NCI-H187 (cell line): ENCODE results near the gene WDR31.
A peak's percentile ranks its signal among the peaks of the same experiment; 100 is the strongest.
"Not testable (repeated sequence)": the region's sequence is repeated elsewhere in the genome, so short reads cannot be mapped to it uniquely, and the experiment has no call there.

Source experiments
- DNase-seq, 2 experiments: peaks; one replicate each; lab custom pipeline; 2025; lab: John Stamatoyannopoulos, UW

The WDR31 gene

DNA sequence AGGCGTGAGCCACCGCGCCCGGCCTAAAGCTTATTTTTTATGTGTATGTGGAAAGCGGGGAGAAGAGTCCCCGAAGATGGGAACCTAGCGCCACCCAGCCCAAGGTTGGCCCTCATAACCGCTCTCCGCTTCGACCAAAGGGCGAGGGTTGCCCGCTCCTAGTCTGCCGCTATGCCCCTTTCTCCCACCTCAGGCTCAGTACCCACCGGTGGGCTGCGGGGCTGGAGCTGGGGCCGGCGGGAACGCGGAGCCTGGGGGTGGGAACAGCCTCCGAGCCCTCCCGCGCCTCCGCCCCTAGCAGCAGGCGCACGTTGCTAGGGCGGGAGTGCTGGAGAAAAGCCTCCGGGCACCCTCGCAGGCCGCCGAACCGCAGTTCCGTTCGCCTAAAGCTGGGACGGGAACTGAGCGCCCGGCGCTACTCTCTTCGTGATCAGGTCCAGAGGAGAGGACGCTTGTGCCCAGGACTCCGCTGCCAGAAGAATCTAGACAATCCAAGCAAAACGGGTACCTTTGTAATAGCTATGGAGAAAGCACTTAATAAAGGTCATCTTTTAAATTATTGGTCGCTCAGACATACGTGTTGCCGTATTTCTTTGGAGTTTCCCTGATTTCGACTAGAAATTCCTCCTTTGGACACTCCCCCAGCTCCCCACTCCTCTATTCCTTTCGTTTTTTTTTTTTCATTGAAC, at the start of gene WDR31:
Gene WDR31, minus strand, starts transcription at position 265 of the 689 bp plus-strand sequence. CDS start 8,253 bp downstream, outside the sequence.
- peak; percentile 25 to 55 for DNase-seq

DNA sequence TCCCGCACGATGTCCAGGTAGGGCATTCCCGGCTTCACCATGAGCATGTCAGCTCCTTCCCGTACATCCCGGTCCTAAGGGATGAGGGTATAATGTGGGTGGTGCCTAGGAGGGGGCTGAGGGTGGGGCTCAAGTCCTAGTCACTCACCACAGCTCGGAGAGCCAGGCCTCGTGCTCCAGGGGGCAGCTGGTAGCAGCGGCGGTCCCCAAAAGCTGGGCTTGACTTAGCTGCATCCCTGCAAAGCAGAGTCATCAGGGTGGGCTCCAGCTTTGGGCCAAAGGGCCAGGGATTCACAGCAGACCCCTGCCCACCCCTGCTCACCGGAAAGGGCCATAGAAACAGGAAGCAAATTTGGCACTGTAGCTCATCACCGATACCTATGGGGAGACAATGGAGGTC, 49.4 kb upstream of the WDR31 start:
- no peak for DNase-seq

DNA sequence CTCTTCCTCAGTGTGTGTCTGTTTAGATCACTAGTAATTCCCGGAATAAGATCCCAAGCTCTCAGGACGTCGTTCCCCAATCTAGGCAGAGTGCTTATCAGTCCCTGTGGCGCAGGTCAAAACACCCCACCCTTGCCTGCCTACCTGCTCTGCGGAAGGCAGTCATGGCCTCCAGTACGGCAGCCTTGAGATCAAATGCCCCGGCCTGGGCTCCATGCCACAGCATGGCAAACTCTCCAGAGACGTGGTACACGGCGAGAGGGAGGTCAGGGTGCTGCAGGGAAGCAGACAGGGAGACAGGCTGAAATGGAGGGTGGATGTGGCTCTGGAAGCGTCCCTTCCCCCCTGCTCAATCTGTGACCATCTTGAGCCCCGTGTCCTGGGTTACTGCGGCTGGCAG, 48.8 kb upstream of the WDR31 start:
- DNase-seq = no peak

DNA sequence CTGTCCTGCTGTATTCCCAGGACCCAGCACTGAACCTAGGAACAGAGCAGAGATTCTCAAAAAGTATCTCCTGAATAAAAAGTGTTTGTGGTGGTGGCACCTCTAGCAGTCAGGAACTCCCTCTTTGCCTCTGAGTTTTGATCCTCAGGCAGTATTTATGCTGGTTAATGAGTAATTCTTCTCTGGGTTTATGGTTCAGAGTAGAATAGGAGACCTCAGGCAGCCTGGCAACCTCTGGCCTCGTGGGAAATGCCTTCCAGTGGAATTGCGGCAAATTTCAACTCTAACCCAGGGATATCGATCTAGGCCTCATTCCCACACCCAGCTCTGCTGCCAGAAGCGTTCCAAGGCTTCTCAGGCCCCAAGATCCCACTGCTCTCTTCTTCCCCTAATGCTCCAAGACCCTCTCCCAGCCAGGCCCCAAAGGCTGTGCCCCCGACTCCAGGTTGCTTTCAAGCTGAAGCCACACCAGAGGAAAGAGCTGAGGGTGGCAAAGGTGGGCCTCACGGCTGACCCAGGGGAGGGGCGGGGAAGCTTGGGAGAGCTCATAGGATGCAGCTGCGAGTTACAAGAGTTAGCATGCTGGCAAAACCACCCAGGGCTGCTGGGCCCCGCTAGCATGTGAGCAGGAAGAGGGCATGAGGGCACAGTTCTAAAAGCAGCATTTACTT, 47.6 kb upstream of the WDR31 start:
- no peak for DNase-seq

DNA sequence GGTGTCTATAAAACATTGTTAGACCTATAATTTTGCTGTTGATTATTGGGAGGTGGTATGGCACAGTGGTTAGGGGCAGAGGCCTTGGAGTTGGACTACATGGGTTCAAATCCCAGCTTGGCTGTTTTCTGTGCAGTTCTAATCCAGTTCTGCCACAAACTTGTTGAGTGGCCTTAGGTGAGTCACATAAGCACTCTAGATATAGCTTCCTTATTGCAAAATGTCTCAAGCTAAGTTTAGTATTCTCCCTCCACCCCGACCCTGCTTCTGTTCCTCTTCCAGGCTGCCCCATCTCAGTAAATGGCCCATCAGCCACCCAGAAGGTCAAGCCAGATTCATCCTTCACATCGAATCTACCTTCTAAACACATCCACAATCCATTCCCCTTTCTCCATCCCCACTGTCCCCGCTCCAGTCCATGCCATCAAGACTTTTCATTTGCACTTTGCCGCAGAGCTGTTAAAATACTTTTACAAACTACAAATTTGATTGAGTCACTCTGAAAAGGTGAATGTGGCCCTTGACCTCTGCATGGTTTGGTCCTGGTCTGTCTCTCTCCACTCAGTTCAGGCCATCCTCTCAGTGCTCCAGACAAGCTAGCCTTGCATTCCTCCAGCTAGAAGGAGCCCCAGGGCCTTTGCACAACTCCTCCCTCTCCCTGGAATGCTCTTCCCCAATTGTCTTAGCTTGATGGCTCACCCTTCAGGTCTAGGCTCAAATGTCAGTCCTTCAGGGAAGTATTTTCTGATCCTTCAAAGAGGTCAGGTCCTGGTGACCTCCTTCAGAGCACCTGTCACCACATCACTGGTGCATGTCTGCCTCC, 46.7 kb upstream of the WDR31 start:
- no peak for DNase-seq

DNA sequence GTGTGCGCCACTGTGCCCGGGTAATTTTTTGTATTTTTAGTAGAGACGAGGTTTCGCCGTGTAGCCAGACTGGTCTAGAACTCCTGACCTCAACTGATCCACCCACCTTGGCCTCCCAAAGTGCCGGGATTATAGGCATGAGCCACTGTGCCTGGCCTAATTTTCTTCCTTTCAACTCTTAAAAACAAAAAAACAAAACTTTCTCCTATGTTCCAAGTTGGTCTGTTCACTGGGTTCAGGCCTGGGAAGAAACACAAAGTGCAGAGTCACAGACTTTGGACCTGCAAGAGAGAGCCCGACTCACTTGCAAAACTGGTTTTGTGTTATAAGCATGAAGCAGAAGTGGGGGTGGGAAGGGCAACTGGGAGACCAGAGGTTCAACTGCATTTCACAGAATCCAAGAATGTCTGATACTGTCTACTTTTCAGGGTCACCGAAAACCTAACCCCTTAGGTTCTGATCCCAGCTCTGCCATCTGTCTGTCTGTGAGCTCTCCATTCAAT, 41.9 kb upstream of the WDR31 start:
- no peak for DNase-seq

DNA sequence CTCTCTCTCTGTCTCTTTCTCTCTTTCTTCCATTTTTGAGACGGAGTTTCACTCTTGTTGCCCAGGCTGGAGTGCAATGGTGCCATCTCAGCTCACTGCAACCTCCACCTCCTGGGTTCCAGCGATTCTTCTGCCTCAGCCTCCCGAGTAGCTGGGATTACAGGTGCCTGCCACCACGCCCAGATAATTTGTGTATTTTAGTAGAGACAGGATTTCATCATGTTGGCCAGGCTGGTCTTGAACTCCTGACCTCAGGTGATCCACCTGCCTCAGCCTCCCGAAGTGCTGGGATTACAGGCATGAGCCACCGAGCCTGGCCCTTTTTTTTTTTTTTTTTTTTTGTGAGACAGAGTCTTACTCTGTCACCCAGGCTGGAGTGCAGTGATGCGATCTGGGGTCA, 41.4 kb upstream of the WDR31 start:
- not testable (repeated sequence) for DNase-seq

DNA sequence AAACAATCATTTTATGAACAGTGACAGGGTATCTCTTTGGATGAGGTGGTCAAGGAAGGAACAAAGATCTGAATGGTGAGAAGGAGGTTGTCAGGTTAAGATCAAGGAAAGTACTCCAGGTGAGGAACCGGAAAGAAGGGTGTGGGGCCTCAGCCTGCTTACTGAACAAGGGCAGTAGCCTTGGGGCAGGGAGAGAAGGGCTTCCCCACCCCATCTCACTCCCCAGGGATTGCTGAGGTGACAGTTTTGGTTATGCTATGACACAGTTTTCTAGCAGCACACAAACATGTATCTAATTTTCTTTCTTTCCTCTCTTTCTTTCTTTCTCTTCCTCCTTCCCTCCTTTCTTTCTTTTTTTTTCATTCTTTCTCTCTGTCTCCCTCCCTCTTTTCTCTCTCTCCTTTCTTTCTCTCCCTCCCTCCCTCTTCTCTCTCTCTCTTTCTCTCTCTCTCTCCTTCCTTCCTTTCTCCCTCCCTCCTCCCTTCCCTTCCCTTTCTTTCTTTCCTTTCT, 40.8 kb upstream of the WDR31 start:
- no peak for DNase-seq

DNA sequence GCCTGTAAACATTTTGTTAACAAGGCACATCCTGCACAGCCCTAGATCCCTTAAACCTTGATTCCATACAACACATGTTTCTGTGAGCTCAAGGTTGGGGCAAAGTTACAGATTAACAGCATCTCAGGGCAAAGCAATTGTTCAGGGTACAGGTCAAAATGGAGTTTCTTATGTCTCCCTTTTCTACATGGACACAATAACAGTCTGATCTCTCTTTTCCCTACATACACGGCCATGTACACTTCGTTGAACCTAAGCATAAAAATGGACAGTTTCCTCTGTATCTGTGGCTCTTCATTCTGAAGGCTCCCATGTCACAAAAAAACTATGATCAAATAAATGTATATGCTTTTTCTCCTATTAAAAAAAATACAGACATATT, 39.7 kb upstream of the WDR31 start:
- not testable (repeated sequence) for DNase-seq

DNA sequence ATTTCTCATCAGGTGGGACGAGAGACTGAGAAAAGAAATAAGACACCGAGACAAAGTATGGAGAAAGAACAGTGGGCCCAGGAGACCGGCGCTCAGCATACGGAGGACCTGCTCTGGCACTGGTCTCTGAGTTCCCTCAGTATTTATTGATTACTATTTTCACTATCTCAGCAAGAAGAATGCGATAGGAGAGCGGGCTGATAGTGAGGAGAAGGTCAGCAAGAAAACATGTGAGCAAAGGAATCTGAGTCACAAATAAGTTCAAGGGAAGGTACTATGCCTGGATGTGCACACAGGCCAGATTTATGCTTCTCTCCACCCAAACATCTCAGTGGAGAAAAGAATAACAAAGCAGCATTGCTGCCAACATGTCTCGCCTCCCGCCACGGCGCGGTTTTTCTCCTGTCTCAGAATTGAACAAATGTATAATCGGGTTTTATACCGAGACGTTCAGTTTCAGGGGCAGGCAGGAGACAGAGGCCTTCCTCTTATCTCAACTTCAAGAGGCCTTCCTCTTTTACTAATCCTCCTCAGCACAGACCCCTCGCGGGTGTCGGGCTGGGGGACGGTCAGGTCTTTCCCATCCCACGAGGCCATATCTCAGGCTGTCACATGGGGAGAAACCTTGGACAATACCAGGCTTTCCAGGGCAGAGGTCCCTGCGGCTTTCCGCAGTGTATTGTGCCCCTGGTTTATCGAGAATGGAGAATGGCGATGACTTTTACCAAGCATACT, 39.2 kb upstream of the WDR31 start:
- DNase-seq = not testable (repeated sequence)

DNA sequence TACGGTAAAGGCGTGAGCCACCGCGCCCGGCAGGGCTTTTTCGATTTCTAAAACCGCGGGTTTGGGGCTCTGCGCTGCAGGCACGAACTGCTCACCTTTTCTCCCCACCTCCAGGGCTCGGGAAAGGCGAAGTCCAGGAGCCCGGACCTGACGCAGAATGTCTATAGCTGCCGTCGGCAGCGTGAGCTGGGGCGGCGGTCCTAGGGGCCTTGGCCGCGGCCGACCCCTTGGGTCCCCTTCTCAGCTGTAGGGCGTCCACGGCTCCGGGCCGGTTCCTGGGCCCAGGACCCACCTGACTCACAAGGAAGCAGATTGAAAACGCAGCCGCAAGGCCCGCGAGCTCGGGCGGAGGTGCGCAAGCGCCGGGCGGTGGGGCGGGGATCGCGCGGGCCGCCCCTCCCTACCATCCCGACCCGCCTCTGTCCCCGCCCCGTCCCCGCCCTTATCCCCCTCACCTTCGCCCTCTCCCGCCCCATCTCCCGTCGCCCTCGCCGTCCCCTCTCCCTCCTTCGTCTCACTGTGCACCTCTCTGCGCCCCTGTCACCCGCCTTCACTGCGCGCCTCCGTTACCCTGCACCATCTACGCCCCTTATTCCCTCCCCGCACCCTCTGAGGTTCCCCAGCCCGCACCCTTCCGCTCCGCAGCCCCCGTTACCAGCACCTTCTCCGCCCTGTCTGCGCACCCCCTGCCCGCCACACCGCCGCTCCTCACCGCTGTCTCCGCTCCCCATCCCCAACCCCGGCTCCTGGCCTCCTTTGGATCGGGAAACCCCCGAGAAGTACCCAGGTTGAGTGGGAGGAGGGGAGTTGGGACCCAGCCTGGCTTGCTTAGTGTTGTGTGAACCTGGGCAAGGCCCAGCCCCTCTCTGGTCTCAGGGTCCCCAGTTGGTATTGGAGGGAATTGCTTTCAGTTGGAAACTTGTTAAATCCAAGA, 36.8 kb upstream of the WDR31 start, which contains the start of gene HDHD3:
Gene HDHD3, minus strand, starts transcription at position 353 of the 934 bp plus-strand sequence. CDS start 2,632 bp downstream, outside the sequence.
- peak; percentile 18 to 45 for DNase-seq

DNA sequence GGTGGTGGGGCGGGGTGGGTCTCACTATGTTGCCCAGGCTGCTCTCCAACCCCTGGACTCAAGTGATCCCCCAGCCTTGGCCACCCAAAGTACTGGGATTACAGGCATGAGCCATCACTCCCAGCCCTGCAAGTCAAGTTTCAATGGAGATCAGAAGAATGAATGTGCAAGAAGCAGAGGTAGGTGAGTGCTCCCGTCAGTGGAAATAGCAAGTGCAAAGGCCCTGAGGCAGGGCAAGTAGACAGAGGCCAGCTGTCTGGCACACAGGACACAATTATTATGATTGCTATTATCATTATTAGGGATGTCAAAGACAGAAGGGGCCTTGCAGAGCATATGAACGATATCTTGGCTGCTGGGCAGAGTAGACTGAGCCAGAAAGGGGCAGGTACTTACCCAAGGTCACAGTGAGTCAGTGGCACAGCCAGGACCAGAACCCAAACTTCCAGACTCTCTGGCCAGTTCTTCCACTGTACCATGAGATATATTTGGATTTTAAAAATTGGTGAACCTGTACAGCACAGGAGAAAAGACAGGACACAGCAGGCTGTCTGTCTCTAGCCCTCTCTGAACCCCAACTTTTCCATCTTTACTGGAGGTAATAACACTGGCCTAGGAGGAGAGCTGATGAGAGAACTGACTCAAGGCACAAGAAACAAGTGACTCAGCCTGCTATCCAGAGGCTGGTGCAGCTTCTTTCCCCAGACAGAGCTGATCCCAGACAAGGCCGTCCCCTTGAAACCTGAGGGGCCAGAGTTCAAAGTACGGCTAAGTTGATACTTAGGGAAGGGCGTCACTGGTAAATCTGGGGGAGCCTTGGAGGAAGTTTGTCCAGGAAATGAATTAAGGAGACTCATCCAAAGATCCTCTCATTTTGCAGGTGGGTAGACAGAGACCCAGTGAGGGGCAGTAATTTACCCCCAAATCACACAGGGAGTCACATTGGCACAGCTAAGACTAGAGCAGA, 35.3 kb upstream of the WDR31 start:
- no peak for DNase-seq

DNA sequence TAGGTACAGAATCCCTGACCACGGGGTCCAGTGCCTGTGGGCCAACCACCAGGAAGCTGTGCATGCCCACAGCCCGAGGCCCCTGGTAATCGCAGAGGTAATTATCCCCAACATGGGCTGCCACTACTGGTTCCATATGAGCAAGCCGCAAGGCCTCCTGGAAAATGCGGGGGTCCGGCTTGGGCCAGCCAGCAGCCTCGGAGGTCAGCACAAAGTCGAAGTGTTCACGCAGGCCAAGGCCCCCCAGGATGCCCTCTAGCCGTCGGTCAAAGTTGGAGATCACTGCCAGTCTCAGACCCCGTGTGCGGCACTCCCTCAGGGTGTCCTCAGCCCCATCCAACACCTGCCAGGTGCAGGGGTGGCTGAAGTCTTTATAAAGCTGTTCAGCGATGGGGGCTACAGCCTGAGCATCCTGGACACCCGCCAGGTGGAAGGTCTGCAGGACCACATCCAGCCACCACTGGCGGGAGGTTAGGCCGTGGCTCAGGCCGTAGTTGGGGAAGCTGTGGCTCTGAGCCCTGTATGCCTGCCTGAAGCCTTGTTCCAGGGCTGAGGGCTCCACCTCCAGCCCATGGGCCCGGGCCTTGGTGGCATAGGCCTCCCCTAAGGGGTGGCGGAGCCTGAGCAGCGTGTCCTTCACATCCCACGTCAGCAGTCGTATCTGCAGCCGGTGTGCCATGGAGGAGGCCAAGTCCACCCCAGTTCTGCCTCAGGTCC, 33.8 kb upstream of the WDR31 start:
- no peak for DNase-seq

DNA sequence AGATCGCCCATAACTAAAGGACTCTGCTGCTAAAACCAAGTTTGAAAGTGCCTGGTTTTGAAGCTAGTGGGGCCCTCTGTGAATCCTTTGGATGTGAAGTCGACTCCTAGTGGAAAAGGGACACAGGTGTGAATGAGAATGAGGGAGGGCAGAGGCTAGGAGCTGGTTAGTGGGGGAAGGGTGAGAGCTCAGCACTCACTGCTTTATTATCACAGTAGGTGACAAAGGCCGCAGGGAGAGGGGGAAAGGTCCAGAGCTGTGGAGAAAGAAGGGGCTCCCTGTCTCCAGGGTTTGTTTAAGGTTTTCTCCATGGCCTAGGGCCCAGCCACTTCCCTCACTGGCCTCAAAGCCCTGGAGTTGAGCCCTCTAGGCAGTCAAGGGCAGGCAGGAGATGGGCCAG, 33.2 kb upstream of the WDR31 start:
- DNase-seq = no peak

DNA sequence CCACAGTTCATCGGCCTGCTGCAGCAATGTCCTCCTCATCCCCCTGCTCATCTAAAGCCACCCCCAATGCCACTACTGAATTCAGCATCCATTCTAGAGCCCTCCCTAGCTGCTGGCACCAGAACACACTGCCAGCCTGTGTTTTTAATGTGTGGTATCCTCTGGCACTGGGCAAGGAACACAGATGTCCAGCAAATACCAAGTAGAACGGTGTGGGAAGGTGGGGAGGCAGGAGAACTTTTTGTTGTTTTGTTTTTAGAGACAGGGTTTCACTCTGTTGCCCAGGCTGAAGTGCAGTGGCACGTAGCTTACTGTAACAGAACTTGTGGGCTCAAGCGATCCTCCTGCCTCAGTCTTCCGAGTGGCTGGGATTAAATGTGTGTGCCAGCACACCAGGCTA, 32.0 kb upstream of the WDR31 start:
- no peak for DNase-seq

DNA sequence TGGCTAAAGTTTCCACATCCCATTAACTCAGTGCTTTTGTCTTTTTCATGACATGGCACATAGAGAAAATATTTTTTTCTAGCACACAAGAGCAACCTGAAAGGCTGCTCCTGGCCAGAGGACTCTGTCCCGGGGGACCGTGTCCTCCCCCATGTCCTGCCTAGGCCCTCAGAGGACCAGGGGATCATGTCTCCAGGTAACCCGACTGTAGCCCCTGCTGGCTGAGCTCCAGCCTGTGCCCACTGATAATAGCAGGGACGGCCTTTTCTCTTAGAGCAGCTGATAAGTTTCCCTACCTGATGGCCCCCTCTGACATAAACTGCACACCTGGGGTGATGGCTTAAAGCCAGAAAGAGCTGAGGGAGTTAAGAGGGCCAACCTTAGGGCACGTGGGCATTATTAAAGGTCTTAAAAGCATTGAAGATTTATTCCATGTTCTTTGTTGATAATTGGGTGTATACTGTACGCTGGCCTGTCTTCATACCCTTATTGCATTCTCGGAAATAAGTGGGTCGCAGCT, 30.8 kb upstream of the WDR31 start:
- DNase-seq = no peak

DNA sequence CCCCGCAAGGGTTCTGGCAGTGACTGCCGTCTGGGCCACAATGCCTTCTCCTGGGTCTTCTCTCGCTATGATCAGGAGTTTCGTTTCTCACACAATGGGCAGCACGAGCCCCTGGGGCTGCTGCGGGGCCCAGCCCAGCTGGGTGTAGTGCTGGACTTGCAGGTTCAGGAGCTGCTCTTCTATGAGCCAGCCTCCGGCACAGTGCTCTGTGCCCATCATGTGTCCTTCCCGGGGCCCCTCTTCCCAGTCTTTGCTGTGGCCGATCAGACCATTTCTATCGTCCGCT, 29.7 kb upstream of the WDR31 start:
- DNase-seq = no peak

DNA sequence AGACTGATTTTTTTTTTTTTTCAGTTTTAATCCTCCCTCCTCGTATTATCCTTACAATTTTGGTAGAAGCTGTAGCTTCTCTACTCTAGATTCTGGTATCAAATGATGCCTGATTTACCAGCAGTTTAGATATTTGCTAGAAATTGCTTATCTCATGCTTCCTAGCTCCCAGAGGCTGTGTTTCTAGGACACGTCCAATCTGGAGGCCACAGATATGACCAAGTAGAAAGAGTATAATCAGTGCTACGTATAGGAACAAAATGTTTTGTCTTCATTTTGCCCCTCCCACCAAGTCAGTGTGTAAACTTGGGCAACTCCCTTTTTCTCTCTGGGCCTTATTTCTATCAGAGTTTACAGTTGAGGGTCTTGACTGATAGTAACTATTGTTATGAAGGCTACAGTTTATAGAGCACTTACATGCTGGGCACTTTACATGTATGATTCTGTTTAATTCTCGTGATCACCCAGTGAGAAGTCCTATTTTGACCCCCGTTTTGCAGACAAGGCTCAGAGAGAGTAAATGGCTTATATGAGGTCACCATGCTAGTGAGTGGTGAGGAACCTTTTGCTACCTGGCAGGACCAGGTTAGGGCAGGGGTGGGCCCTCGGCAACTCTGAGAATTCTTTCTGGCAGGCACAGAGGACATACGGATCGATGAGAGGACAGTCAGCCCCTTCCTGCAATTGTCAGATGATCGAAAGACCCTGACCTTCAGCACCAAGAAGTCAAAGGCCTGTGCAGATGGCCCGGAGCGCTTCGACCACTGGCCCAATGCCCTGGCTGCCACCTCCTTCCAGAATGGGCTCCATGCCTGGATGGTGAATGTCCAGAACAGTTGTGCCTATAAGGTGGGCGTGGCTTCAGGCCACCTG, 29.1 kb upstream of the WDR31 start:
- DNase-seq = no peak
